ENCODE measurements around the gene RBM33. TPM values are rescaled to one million over a fixed set of nuclear protein-coding genes. Genes with fewer than 3 reads are reported as not detected.
A peak's percentile ranks its signal among the peaks of the same experiment; 100 is the strongest.

RBM33 gene
- total RNA-seq, 1 experiment from 2014 or later = 12.3 TPM

GRCh38 chr7:155752756-155753445 is 108.4 kb downstream of the RBM33 start:
- in situ Hi-C loops (cut with HindIII; ENCODE audit: low sequenced_read_pairs) = no loop called here
- DNase-seq (ENCODE audit: low spot score) = no peak

DNA sequence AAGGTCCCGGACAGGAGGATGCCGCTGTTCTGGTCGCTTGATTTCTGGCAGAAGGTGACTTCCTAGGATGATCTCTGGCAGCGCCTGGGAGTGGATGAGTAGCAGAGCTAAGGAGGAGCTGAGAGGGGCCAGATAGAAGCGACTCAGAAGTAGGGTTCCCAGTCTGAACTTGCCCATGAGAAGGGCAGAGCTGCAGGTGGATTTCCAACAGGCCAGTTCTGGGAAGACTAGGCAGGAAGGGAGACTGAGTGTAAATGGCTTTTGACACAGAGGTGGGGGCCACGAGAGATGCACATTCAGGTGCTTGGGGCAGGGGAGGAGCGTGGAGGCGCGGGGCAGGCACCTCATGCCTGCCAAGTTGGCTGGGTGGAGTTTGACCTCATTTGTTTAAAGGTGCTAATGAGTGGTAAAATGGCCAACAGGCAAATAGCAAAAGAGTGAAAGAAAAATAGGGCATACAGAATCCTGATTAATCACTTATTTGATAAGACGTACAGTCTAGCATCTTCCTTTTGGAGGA is 109.0 kb downstream of the RBM33 start:
- DNase-seq (ENCODE audit: low spot score) = peak; percentile 82
- in situ Hi-C loops (cut with HindIII; ENCODE audit: low sequenced_read_pairs) = no loop called here

- in situ Hi-C loops (cut with HindIII; ENCODE audit: low sequenced_read_pairs) = no loop called here
- DNase-seq (ENCODE audit: low spot score) = no peak
Observed at GRCh38 chr7:155754165-155754564, 109.7 kb downstream of the RBM33 start.

DNA sequence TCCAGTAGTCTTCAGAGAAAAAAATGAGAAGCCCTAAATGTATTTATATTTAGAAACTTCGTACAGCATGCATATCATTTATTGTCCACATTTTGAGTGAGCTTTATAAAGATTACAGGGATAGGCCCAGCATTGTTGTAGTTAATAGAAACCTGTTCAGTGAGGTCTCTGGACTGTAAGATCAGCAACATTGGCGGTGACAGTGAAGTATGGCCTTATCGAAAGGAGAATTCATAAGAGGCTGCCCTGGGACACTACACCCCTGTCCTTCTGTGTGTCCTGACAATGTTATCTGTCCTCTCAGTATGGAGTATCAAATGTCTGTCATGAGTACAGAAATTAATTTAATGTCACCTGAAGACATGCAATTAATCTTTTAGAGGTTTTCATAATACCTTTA is 110.6 kb downstream of the RBM33 start:
- in situ Hi-C loops (cut with HindIII; ENCODE audit: low sequenced_read_pairs) = no loop called here
- no peak for DNase-seq (ENCODE audit: low spot score)

DNA sequence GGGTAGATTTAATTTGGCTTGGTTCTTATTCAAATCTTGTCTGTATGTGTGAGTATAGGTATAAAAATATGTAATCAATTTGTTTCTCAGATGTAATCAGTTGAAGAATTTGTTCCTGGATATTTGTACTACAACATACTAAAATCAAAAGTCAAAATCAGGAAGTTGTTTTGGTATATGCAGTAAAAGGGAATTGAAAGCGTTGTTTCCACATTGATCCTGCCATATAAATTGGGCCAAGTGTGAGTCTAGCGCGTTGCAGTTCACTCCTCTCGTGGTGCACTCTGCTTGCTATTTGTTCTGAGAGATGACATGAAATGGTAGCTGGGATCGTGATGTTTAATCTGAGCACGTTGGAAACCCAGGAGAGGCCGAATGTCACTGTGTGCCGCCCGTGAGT is 111.9 kb downstream of the RBM33 start:
- in situ Hi-C loops (cut with HindIII; ENCODE audit: low sequenced_read_pairs) = no loop called here
- no peak for DNase-seq (ENCODE audit: low spot score)

GRCh38 chr7:155758348-155758747 is 113.9 kb downstream of the RBM33 start:
- no peak for DNase-seq (ENCODE audit: low spot score)
- in situ Hi-C loops (cut with HindIII; ENCODE audit: low sequenced_read_pairs) = no loop called here

GRCh38 chr7:155759740-155760430 is 115.4 kb downstream of the RBM33 start:
- in situ Hi-C loops (cut with HindIII; ENCODE audit: low sequenced_read_pairs) = no loop called here
- DNase-seq (ENCODE audit: low spot score) = no peak

DNA sequence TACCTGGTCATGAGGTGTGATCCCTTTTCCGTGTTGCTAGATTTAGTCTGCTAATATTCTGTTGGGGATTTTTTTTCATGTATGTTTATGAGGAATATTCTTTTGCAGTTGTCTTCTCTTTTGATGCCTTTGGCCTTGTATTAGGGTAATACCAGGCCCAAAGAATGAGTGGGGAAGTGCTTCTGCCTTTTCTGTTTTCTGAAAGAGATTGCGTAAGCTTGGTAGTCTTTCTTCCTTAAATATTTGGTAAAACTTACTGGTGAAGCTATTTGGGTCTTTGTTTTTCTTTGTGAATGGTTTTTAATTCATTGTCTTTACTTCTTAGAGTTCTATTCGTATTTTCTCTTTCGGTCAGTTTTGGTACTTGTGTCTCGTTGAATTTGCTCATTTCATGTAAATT is 116.7 kb downstream of the RBM33 start:
- no peak for DNase-seq (ENCODE audit: low spot score)
- in situ Hi-C loops (cut with HindIII; ENCODE audit: low sequenced_read_pairs) = no loop called here

- DNase-seq (ENCODE audit: low spot score) = no peak
- in situ Hi-C loops (cut with HindIII; ENCODE audit: low sequenced_read_pairs) = no loop called here
Observed at GRCh38 chr7:155762036-155762435, 117.6 kb downstream of the RBM33 start.

DNA sequence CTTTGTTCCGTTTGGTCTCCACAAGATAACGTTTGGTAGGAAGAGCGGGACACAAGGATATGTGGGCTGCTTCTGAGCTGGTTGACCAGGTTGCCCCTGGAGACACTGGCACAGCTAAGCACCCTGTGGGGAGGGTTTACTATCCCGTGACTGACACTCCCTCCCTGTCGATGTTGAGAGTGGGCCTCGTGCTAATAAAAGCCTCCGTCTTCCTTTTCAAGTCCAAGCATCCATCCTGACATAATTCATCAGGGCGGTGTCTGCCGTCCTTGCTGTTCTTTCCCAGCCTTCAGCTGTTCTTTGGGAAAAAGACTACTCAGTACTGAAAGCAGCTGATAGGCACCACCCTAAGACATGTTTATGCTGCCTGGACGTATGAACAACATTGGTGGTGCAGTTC is 118.2 kb downstream of the RBM33 start:
- DNase-seq (ENCODE audit: low spot score) = no peak
- in situ Hi-C loops (cut with HindIII; ENCODE audit: low sequenced_read_pairs) = no loop called here

DNA sequence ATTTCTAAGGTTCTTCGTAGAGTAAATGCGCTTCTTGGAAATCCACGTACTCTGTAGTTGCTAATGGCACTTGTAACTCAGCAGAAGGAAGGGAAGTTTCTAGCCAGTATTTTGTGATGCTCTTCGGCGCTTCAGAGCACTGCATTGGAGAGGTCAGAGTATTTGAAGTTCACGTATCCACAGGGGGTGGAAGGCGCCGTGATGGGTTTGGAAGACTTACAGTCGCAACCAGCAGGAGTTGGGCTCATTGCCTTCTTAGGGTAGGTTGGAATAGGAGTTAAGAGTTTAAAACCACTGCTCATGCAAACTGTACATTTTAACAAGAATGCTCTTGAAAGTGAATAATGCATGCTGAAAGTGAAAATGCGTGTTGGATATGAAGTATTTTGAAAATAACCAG is 118.7 kb downstream of the RBM33 start:
- DNase-seq (ENCODE audit: low spot score) = no peak
- in situ Hi-C loops (cut with HindIII; ENCODE audit: low sequenced_read_pairs) = no loop called here

DNA sequence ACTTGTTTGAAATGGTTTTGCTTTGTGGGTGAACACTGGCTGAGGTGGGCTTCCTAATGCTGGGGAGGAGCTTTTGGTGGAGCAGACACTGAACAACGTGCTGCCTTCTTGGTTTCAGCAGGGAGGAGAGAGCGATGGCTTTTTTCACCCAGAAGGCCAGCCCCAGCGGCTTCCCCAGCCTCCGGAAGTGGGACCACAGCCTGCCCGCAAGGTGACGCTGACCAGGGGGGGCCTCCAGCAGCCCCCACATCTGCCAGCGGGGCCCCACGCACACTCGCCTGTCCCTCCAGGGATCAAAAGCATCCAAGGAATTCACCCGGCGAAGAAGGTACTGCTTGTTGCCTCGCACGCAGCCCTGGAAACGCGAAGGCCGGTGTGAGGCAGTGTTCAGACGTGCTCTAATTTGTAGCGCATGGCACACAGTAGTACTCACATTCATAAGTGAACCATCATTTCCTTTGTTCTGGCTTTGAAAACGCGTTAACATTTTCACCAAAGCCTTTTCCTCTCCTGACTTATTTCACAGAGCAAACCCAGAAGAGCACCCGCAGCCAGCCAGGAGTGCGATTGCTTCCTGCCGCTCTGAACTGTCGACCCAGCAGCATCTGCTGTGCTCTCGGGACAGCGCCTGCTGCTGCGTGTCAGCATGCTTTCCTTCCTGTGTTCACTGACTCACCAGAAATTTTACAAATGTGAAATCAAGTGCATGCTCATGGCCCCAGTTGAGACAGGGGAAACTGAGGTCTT is 119.4 kb downstream of the RBM33 start:
- DNase-seq (ENCODE audit: low spot score) = no peak
- in situ Hi-C loops (cut with HindIII; ENCODE audit: low sequenced_read_pairs) = no loop called here

GRCh38 chr7:155764438-155764793 is 120.0 kb downstream of the RBM33 start:
- in situ Hi-C loops (cut with HindIII; ENCODE audit: low sequenced_read_pairs) = no loop called here
- no peak for DNase-seq (ENCODE audit: low spot score)

GRCh38 chr7:155765458-155765857 is 121.0 kb downstream of the RBM33 start:
- in situ Hi-C loops (cut with HindIII; ENCODE audit: low sequenced_read_pairs) = no loop called here

GRCh38 chr7:155766386-155766785 is 121.9 kb downstream of the RBM33 start:
- DNase-seq (ENCODE audit: low spot score) = no peak
- in situ Hi-C loops (cut with HindIII; ENCODE audit: low sequenced_read_pairs) = no loop called here

More at GRCh38 chr7:155765458-155765857, 121.0 kb downstream of the RBM33 start:
- DNase-seq (ENCODE audit: low spot score) = no peak

DNA sequence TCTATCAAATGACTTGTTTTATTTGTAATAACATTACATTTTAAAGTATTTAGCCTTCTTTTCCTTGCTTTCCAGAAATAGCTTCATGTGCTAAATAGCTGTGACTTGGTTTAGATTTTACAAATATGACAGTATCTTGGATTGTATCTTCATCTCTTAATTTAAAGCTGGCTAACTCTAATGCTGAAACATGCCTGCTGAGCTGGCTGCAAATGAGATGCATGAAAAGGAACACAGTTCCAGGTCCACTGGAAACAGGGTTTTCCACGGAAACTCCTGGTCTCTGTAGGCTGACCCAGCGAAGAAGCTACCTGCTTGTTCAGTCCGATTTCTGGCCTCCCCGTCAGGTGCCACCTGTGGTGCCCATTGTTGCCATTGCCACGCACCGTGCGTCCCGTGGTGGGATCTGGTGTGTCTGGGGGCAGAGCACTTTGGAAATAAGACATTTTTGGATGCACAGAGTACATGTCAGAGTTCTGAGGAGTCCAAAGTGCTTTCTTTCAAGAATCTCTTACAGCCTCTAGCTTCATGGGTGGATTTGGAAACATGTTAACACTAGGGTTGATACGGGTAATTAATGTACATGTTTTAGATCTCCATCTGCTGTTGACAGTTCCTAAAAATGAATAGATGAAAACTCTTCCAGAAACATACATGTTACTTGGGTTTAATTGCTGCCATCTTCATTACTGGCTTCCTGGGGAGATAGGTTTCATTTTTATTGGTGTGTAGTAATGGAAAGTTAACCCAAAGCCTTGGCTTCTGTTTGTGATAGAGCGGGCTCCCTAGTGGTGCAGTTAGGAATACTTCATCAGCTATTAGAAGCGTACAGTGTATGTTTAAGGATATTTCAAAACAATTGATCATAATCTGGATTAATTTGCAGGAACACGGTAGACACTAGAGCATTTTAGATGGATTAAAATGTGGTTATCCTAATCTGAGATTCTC is 122.8 kb downstream of the RBM33 start:
- DNase-seq (ENCODE audit: low spot score) = no peak
- in situ Hi-C loops (cut with HindIII; ENCODE audit: low sequenced_read_pairs) = no loop called here

DNA sequence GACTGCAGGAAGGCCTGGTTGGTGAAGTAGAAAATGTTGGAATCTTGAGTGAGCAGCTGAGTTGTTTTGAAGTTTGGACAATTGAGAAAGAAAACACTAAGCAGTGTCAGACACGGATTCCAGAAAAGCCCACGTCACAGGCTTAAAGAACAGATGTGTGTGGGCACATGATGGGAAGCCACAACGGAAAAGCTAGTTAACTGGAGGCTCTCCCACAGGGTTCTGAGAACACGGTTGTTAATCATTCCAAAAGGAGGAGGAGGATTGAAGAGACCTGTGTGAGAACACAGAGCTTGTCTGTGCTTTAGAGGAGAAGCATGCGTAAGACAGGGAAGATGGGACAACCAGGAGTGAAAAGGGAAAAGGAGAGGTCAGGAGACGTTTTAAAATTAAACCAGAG is 125.2 kb downstream of the RBM33 start:
- DNase-seq (ENCODE audit: low spot score) = no peak
- in situ Hi-C loops (cut with HindIII; ENCODE audit: low sequenced_read_pairs) = no loop called here

- no peak for DNase-seq (ENCODE audit: low spot score)
- in situ Hi-C loops (cut with HindIII; ENCODE audit: low sequenced_read_pairs) = no loop called here
Observed at GRCh38 chr7:155770241-155770640, 125.8 kb downstream of the RBM33 start.

- in situ Hi-C loops (cut with HindIII; ENCODE audit: low sequenced_read_pairs) = no loop called here
- DNase-seq (ENCODE audit: low spot score) = no peak
Observed at GRCh38 chr7:155773531-155773930, 129.1 kb downstream of the RBM33 start.
